ENCODE results near the gene LRRFIP1.
"Not testable (repeated sequence)": the region's sequence is repeated elsewhere in the genome, so short reads cannot be mapped to it uniquely, and the experiment has no call there.

The LRRFIP1 gene

DNA sequence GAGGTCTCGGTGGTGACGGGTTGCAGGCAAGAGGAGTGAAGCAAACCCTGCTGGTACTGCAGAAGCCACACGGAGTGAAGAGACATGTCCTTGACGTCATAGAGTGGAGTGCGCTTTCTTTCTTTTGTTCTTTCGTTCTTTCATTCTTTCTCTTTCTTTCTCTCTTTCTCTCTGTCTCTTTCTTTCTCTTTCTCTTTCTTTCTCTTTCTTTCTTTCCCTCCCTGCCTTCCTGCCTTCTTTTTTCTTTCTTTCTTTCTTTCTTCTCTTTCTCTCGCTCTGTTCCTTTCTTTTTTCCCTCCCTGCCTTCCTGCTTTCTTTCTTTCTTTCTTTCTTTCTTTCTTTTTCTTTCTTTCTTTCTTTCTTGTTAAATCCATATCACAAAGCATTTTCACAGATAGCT is 39.2 kb downstream of the LRRFIP1 start:
- no peak for DNase-seq

GRCh38 chr2:237667050-237667576 is 39.7 kb downstream of the LRRFIP1 start:
- not testable (repeated sequence) for DNase-seq

DNA sequence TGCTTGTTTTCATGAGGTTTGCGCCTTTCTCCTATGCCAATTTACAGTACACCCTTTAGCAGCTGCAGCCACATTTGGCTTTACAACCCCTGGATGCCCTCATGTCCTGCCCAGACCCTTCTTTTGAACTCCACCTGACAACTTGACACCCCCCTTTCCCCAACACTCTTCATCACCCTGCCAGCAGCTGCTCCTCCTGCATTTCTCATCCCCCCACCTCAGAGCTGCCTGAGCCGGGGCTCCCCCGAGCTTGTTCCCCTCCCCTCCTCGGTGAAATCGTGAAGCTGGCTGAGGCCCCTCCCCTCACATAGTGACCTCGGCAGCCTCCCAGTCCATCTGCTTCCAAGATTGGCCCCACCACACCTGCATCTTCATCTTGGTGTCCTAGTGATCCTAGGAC is 40.5 kb downstream of the LRRFIP1 start:
- no peak for DNase-seq

GRCh38 chr2:237668440-237668839 is 41.1 kb downstream of the LRRFIP1 start:
- DNase-seq, result no peak

- no peak for DNase-seq
Measured at GRCh38 chr2:237669283-237669627, 41.9 kb downstream of the LRRFIP1 start.

GRCh38 chr2:237669628-237670392 is 42.4 kb downstream of the LRRFIP1 start:
- peak; percentile 93 for DNase-seq

- DNase-seq, result no peak
Measured at GRCh38 chr2:237670641-237671040, 43.3 kb downstream of the LRRFIP1 start.

DNA sequence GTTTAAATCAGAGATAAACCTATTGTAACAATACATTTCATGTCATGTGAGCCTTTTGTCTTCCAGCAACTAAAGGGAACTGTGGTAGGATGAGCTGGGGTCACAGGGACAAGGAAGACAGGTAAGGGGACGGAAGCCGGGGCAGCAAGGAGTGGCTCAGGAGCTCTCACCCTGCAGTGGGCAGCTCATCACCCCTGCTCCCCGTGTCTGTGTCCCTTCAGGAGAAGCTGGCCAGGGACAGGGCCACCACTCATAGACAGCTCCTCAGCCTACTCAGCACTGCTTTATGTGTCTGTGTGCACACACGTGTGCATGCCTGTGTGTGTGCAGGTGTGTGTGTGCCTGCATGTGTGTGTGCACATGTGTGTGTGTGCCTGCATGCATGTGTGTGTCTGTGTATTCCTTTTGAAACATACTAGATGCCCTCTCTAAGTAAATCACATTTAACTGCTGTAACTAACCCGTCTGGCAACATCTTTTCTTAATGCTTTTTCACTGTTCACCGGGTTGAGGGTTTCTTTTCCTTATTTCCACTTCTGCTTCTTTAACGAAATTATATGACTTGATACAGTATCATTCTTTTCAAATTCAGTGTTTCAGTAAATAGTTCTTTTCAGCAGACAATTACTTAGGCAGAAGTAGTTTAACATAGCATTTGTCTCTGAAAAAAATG is 44.2 kb downstream of the LRRFIP1 start:
- DNase-seq, result no peak

DNA sequence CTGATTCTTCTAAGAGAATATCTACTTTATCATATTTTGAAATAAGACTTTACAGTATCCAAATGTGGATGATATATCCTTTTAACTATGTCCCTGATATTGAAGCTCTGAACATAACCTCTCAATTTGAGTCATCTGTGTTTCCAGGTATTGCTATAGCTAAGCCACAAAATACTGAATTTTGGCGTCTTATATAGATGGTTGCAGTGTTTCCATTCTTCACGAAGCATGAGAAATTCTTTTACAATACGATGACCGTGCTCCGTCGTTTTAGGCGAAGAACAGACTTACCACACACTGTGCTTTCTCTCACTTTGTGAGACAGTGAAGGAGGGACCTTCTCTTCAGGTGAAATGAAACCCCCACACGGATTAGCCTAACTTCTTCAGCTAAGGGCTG is 45.3 kb downstream of the LRRFIP1 start:
- DNase-seq, result no peak

GRCh38 chr2:237673130-237674001 is 46.0 kb downstream of the LRRFIP1 start:
- no peak for DNase-seq

- no peak for DNase-seq
Measured at GRCh38 chr2:237674731-237675276, 47.4 kb downstream of the LRRFIP1 start.

DNA sequence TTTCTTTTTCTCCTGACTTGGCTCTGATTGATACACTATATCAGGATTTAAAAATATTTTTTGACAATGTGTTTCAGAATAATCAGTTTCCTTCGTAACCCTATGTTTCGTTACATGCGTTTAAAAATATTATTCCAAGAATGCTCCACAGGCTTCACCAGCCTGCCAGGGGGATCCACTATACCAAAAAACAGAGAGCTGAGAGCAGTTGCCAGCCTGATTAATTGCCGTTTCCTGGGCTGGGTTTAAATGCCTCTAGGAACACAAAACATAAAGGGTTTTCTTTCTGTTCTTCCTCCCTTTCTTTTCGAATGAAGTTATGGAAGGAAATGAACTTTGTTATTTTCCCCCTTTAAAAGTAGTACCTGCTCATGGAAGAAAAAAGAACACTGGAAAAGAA is 47.9 kb downstream of the LRRFIP1 start:
- DNase-seq, result no peak

- no peak for DNase-seq
Measured at GRCh38 chr2:237680702-237681478, 53.5 kb downstream of the LRRFIP1 start.

DNA sequence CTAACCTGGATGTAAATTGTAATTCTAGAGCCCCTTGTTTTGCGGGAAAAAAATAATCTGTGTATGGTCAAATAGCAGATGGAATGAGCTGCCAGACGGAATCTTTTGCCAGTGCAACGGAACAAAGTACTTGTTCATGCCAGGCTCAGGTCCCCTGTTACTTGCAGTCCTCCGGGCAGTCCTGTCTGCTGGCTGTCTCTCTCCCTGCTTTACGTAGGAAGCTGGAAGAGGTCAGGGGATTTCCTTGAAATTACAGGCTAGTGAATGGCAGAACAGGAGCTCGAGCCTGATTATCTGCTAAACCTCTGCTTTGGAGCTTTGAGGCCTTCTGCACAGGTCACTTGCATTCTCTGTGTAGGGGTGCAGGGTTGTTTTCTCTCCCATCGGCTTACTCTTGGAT is 54.8 kb downstream of the LRRFIP1 start:
- DNase-seq, result no peak

- no peak for DNase-seq
Measured at GRCh38 chr2:237682856-237683670, 55.7 kb downstream of the LRRFIP1 start.

DNA sequence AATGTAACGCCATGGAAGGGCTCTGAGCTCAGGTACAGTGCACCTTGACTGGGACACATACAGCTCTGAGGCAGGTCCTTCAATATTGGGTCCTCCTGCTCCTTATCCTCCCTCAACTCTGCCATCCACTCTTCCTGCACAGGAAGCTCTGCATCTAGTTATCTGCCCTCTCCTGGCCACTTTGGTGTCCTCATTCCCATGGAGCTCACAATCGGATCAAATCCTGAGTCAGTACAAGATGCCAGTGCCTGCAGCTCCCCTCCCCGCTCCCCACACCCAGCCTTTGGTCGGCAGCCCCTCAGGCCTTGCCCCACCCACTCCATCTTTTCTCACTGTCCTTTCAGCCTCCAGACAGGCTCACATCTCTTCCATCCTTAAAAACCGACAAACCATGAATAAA is 58.0 kb downstream of the LRRFIP1 start:
- no peak for DNase-seq

- no peak for DNase-seq
Measured at GRCh38 chr2:237686659-237687136, 59.3 kb downstream of the LRRFIP1 start.

DNA sequence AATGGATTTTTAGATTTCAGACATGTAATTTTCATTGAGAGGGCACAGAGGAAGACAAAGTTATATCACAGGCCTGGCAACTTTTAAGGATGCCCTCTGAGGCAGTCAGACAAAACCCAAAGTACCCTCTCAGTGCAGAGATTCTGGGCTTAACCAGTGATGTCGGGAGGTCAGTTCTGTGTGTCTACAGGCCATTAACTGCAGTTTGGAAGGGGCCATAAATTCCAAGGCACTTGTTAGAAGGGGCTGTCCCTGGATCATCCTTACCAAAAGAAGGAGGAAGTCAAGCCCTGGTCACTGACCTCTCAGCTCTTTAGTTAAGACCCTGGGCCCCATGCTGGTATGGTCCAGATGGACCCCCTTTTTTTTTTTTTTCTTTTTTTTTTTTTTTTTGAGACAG is 60.7 kb downstream of the LRRFIP1 start:
- no peak for DNase-seq

DNA sequence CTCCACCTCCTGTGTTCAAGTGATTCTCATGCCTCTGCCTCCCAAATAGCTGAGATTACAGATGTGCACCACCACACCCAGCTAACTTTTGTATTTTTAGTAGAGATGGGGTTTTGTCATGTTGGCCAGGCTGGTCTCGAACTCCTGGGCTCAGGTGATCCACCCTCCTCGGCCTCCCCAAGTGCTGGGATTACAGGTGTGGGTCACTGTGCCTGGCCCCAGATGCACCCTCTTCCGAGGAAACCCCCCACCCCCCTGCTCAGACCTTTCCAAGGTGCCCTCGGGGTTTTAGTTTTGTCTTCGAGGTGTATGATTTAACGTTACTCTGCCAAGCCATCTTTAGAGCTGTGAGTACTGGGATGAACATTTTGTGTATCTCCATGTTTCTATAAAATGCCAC is 61.2 kb downstream of the LRRFIP1 start:
- not testable (repeated sequence) for DNase-seq

- no peak for DNase-seq
Measured at GRCh38 chr2:237689336-237690131, 62.1 kb downstream of the LRRFIP1 start.
